Measurements from ENCODE around the gene LSM11.
"Not testable (repeated sequence)": the region's sequence is repeated elsewhere in the genome, so short reads cannot be mapped to it uniquely, and the experiment has no call there.

Gene LSM11

GRCh38 chr5:157743163-157744050, at the start of gene LSM11:
LSM11 (plus strand) TSS chr5:157743712; CDS start chr5:157743751, 39 bp downstream.
- no peak for DNase-seq (ENCODE audit: low read depth)

GRCh38 chr5:157693816-157694215, 49.7 kb upstream of the LSM11 start:
- DNase-seq (ENCODE audit: low read depth) = not testable (repeated sequence)

GRCh38 chr5:157696154-157696553, 47.4 kb upstream of the LSM11 start:
- not testable (repeated sequence) for DNase-seq (ENCODE audit: low read depth)

GRCh38 chr5:157698674-157699073, 44.8 kb upstream of the LSM11 start:
- DNase-seq (ENCODE audit: low read depth) = not testable (repeated sequence)

GRCh38 chr5:157703736-157704135, 39.8 kb upstream of the LSM11 start:
- no peak for DNase-seq (ENCODE audit: low read depth)

- DNase-seq (ENCODE audit: low read depth) = no peak
Measured at GRCh38 chr5:157708866-157709265, 34.6 kb upstream of the LSM11 start.

GRCh38 chr5:157709346-157709745, 34.2 kb upstream of the LSM11 start:
- no peak for DNase-seq (ENCODE audit: low read depth)

- DNase-seq (ENCODE audit: low read depth) = no peak
Measured at GRCh38 chr5:157710431-157710830, 33.1 kb upstream of the LSM11 start.

GRCh38 chr5:157710882-157711281, 32.6 kb upstream of the LSM11 start:
- peak; percentile 78 for DNase-seq (ENCODE audit: low read depth)

- DNase-seq (ENCODE audit: low read depth) = no peak
Measured at GRCh38 chr5:157713830-157714595, 29.5 kb upstream of the LSM11 start.

GRCh38 chr5:157714596-157714864, 29.0 kb upstream of the LSM11 start:
- DNase-seq (ENCODE audit: low read depth) = no peak

GRCh38 chr5:157718519-157718918, 25.0 kb upstream of the LSM11 start:
- peak; percentile 31 for DNase-seq (ENCODE audit: low read depth)

- no peak for DNase-seq (ENCODE audit: low read depth)
Measured at GRCh38 chr5:157719245-157719644, 24.3 kb upstream of the LSM11 start.

GRCh38 chr5:157721159-157721558, 22.4 kb upstream of the LSM11 start:
- DNase-seq (ENCODE audit: low read depth) = no peak

GRCh38 chr5:157722895-157723294, 20.6 kb upstream of the LSM11 start:
- DNase-seq (ENCODE audit: low read depth) = not testable (repeated sequence)

- DNase-seq (ENCODE audit: low read depth) = not testable (repeated sequence)
Measured at GRCh38 chr5:157726607-157727006, 16.9 kb upstream of the LSM11 start.

GRCh38 chr5:157727858-157728257, 15.7 kb upstream of the LSM11 start:
- DNase-seq (ENCODE audit: low read depth) = not testable (repeated sequence)

GRCh38 chr5:157729858-157730257, 13.7 kb upstream of the LSM11 start:
- no peak for DNase-seq (ENCODE audit: low read depth)

GRCh38 chr5:157730900-157731271, 12.6 kb upstream of the LSM11 start:
- DNase-seq (ENCODE audit: low read depth) = no peak

GRCh38 chr5:157731272-157732129, 12.0 kb upstream of the LSM11 start, which contains the start of gene THG1L:
THG1L (plus strand) TSS chr5:157731420; CDS start chr5:157731441, 21 bp downstream.
- peak; percentile 92 for DNase-seq (ENCODE audit: low read depth)

- DNase-seq (ENCODE audit: low read depth) = no peak
Measured at GRCh38 chr5:157732130-157732514, 11.4 kb upstream of the LSM11 start.

GRCh38 chr5:157732596-157733262, 10.8 kb upstream of the LSM11 start:
- no peak for DNase-seq (ENCODE audit: low read depth)
